ENCODE results near the gene LRRC2.

GRCh38 chr3:46492890-46493547 is 73.1 kb downstream of the LRRC2 start:
- no peak for TF ChIP-seq SALL2 (CRISPR knock-in tag; IDR thresholded peaks at IDR 0.05)
- no peak for TF ChIP-seq ATF7 (IDR thresholded peaks at IDR 0.05)
- TF ChIP-seq ATF7 (CRISPR knock-in tag; IDR thresholded peaks at IDR 0.05) = no peak
- no peak for TF ChIP-seq TCF7 (IDR thresholded peaks at IDR 0.05; ENCODE audit: low read depth)
- TF ChIP-seq CREB1 (IDR thresholded peaks at IDR 0.05) = no peak
- TF ChIP-seq CREB1 (CRISPR knock-in tag; IDR thresholded peaks at IDR 0.05) = no peak
- no peak for TF ChIP-seq MEIS1 (CRISPR knock-in tag; IDR thresholded peaks at IDR 0.05; ENCODE audit: borderline replicate concordance)
- TF ChIP-seq, protein P1, sequence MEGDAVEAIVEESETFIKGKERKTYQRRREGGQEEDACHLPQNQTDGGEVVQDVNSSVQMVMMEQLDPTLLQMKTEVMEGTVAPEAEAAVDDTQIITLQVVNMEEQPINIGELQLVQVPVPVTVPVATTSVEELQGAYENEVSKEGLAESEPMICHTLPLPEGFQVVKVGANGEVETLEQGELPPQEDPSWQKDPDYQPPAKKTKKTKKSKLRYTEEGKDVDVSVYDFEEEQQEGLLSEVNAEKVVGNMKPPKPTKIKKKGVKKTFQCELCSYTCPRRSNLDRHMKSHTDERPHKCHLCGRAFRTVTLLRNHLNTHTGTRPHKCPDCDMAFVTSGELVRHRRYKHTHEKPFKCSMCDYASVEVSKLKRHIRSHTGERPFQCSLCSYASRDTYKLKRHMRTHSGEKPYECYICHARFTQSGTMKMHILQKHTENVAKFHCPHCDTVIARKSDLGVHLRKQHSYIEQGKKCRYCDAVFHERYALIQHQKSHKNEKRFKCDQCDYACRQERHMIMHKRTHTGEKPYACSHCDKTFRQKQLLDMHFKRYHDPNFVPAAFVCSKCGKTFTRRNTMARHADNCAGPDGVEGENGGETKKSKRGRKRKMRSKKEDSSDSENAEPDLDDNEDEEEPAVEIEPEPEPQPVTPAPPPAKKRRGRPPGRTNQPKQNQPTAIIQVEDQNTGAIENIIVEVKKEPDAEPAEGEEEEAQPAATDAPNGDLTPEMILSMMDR (CRISPR knock-in tag; IDR thresholded peaks at IDR 0.05) = no peak
- no peak for TF ChIP-seq MAFG (CRISPR knock-in tag; IDR thresholded peaks at IDR 0.05)
- TF ChIP-seq, protein P2, sequence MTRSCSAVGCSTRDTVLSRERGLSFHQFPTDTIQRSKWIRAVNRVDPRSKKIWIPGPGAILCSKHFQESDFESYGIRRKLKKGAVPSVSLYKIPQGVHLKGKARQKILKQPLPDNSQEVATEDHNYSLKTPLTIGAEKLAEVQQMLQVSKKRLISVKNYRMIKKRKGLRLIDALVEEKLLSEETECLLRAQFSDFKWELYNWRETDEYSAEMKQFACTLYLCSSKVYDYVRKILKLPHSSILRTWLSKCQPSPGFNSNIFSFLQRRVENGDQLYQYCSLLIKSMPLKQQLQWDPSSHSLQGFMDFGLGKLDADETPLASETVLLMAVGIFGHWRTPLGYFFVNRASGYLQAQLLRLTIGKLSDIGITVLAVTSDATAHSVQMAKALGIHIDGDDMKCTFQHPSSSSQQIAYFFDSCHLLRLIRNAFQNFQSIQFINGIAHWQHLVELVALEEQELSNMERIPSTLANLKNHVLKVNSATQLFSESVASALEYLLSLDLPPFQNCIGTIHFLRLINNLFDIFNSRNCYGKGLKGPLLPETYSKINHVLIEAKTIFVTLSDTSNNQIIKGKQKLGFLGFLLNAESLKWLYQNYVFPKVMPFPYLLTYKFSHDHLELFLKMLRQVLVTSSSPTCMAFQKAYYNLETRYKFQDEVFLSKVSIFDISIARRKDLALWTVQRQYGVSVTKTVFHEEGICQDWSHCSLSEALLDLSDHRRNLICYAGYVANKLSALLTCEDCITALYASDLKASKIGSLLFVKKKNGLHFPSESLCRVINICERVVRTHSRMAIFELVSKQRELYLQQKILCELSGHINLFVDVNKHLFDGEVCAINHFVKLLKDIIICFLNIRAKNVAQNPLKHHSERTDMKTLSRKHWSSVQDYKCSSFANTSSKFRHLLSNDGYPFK (CRISPR knock-in tag; IDR thresholded peaks at IDR 0.05; ENCODE audit: borderline replicate concordance) = no peak
- no peak for TF ChIP-seq EED (CRISPR knock-in tag; IDR thresholded peaks at IDR 0.05)

Data from HepG2 (cell line).